Gastrocnemius medialis (tissue), 4 donors: ENCODE results near the gene PPM1M.

Experiments used
- CTCF ChIP-seq, 5 experiments: fragments of 450-650 bp in 3 of 5; fragments of 200-600 bp in 2 of 5; sonication (generic) in 2 of 5; IDR thresholded peaks in 4 of 5; conservative IDR thresholded peaks in 1 of 5; 1 replicate in 4 of 5; 2 replicates in 1 of 5; pipeline ENCODE4 v1.5.1; 2016 to 2019; ENCODE audit warnings: antibody characterized with exemption in 5 of 5, mild to moderate bottlenecking in 3 of 5, moderate library complexity in 3 of 5
- POLR2A ChIP-seq, 2 donors: fragments of 450-650 bp; IDR thresholded peaks; one replicate each; pipeline ENCODE4 v1.6.1; 2017; ENCODE audit warnings: antibody characterized with exemption in 2 of 2, mild to moderate bottlenecking in 2 of 2, moderate library complexity in 2 of 2

- TF ChIP-seq CTCF (IDR thresholded peaks at IDR 0.05 in 4 of 5, conservative IDR thresholded peaks at IDR 0.05 in 1 of 5) (no peak), POLR2A (IDR thresholded peaks at IDR 0.05) (no peak)
Observed at GRCh38 chr3:52290596-52291507, 45.3 kb downstream of the PPM1M start.
